CD4-positive, alpha-beta memory T cell (primary cell): ENCODE measurements around the gene MAD1L1. TPM values are rescaled to one million over a fixed set of nuclear protein-coding genes. Genes with fewer than 3 reads are reported as not detected.

Experiments used
- CTCF ChIA-PET: fragments of 350-600 bp; sonication (Branson Sonifier 250); formaldehyde crosslinking; loops from one replicate; lab custom pipeline; 2021; ENCODE audit warnings: inconsistent platforms; ENCODE audit not compliant: partially characterized antibody; lab: Charles Lee
- POLR2A ChIA-PET: fragments of 350-600 bp; sonication (Branson Sonifier 250); formaldehyde crosslinking; loops from one replicate; lab custom pipeline; 2021; ENCODE audit not compliant: partially characterized antibody; lab: Charles Lee
- DNase-seq, 5 donors: peaks; one replicate each; pipeline versions ENCODE4 v3.0.0 to v3.0.0-alpha.2; 2020 to 2022; ENCODE audit warnings: mixed read lengths in 1 of 5
- H3K27ac ChIP-seq: one replicate; pipeline ENCODE4 v1.7.0; 2013; ENCODE audit warnings: low read depth, low read length
- H3K27me3 ChIP-seq: 2 replicates; pipeline ENCODE4 v1.7.0; 2013; ENCODE audit warnings: mild to moderate bottlenecking, low read length, moderate library complexity; ENCODE audit not compliant: insufficient read depth
- H3K36me3 ChIP-seq: 2 replicates; pipeline ENCODE4 v1.7.0; 2013; ENCODE audit warnings: mild to moderate bottlenecking, low read length, moderate library complexity; ENCODE audit not compliant: insufficient read depth
- H3K4me1 ChIP-seq: 2 replicates; pipeline ENCODE4 v1.7.0; 2013; ENCODE audit warnings: mild to moderate bottlenecking, low read length, moderate library complexity; ENCODE audit not compliant: insufficient read depth
- H3K4me3 ChIP-seq, 2 donors: one replicate each; pipeline ENCODE4 v1.7.0; 2013; ENCODE audit warnings: low read length in 2 of 2, mild to moderate bottlenecking in 1 of 2
- H3K9me3 ChIP-seq, 2 donors: one replicate each; pipeline ENCODE4 v1.7.0; 2013; ENCODE audit warnings: low read length in 2 of 2, control low read depth in 1 of 2; ENCODE audit not compliant: control insufficient read depth in 1 of 2
- H3K27ac Mint-ChIP-seq, 7 donors: one replicate each; pipeline ENCODE4 v1.8.0; 2020 to 2021; ENCODE audit warnings: mixed read lengths in 7 of 7, mild to moderate bottlenecking in 6 of 7, inconsistent platforms in 3 of 7, moderate library complexity in 3 of 7
- H3K27me3 Mint-ChIP-seq, 2 donors: one replicate each; pipeline ENCODE4 v1.8.0; 2020 to 2021; ENCODE audit warnings: mixed read lengths in 2 of 2
- H3K36me3 Mint-ChIP-seq, 2 donors: one replicate each; pipeline ENCODE4 v1.8.0; 2020 to 2021; ENCODE audit warnings: mixed read lengths in 2 of 2, inconsistent platforms in 1 of 2, mild to moderate bottlenecking in 1 of 2
- H3K4me1 Mint-ChIP-seq, 4 donors: one replicate each; pipeline ENCODE4 v1.8.0; 2020 to 2021; ENCODE audit warnings: mixed read lengths in 4 of 4, mild to moderate bottlenecking in 1 of 4
- H3K4me3 Mint-ChIP-seq, 8 donors: one replicate each; pipeline ENCODE4 v1.8.0; 2020 to 2021; ENCODE audit warnings: mixed read lengths in 8 of 8, mild to moderate bottlenecking in 7 of 8, moderate library complexity in 6 of 8, inconsistent platforms in 3 of 8
- H3K9me3 Mint-ChIP-seq, 8 donors: one replicate each; pipeline ENCODE4 v1.8.0; 2020 to 2021; ENCODE audit warnings: mixed read lengths in 8 of 8, mild to moderate bottlenecking in 5 of 8, inconsistent platforms in 3 of 8, moderate library complexity in 1 of 8
- intact Hi-C: fragments of 100-400 bp; cut with micrococcal nuclease; formaldehyde crosslinking; loops from one replicate; pipeline ENCODE4 v1.15.1; 2023
- polyA plus RNA-seq, 2 donors: library from polyadenylated mRNA; unstranded; fragments of 300-500 nt; fragmentation: Illumina TruSeq; gene quantifications; one replicate each; pipeline ENCODE4 v1.2.3, GENCODE V29; 2021
- total RNA-seq, 2 experiments: library from RNA; stranded (reverse); gene quantifications; one replicate each; pipeline ENCODE4 v1.2.3, GENCODE V29; 2021

The MAD1L1 gene
- total and polyA plus RNA-seq, 4 experiments from 2014 or later = 89.9 to 132 (median 110) TPM

- CTCF ChIA-PET = interaction anchor here (1.4 kb wide), 1 partner anchor 14 kb away, joined by 3 read pairs; no protein-coding TSS in a partner anchor
- Histone ChIP-seq H3K4me1 (peaks cover 13% of the 10 kb centered on the region), H3K4me3 (no peak overlapping the region), H3K27me3 (no peaks in the 10 kb centered on the region), H3K9me3 (no peaks in the 10 kb centered on the region), H3K27ac (no peak overlapping the region), H3K36me3 (peaks cover 4% of the 10 kb centered on the region)
- H3K9me3 Mint-ChIP-seq = no peaks in the 10 kb centered on the region
- H3K27ac Mint-ChIP-seq = no peak overlapping the region
- DNase-seq = no peak
- no peak overlapping the region for H3K4me3 Mint-ChIP-seq
- intact Hi-C loops = no loop called here
- no peaks in the 10 kb centered on the region for H3K27me3 Mint-ChIP-seq
- peaks cover 3 to 11% of the 10 kb centered on the region in 2 donors for H3K36me3 Mint-ChIP-seq
- peaks cover 10 to 27% (median 13%) of the 10 kb centered on the region in 4 donors for H3K4me1 Mint-ChIP-seq
- POLR2A ChIA-PET = no interaction called here
Observed at GRCh38 chr7:1913466-1914282, 319.1 kb downstream of the MAD1L1 start.

- Histone ChIP-seq H3K27ac (no peak overlapping the region), H3K36me3 (peaks cover 4% of the 10 kb centered on the region), H3K9me3 (no peaks in the 10 kb centered on the region), H3K4me3 (no peak overlapping the region), H3K4me1 (peaks cover 5% of the 10 kb centered on the region), H3K27me3 (no peaks in the 10 kb centered on the region)
- H3K4me3 Mint-ChIP-seq = no peak overlapping the region
- no peak for DNase-seq
- no peaks in the 10 kb centered on the region for H3K27me3 Mint-ChIP-seq
- ChIA-PET POLR2A (interaction anchor here (0.6 kb wide), 1 partner anchor 740 kb away, joined by 3 read pairs; no protein-coding TSS in a partner anchor), CTCF (no interaction called here)
- peak overlapping the region in 1 of 7 donors; percentile 22 for H3K27ac Mint-ChIP-seq
- peaks cover 10 to 27% (median 13%) of the 10 kb centered on the region in 4 donors for H3K4me1 Mint-ChIP-seq
- peaks cover 3 to 13% of the 10 kb centered on the region in 2 donors for H3K36me3 Mint-ChIP-seq
- H3K9me3 Mint-ChIP-seq = no peaks in the 10 kb centered on the region
- intact Hi-C loops = no loop called here
Observed at GRCh38 chr7:1912593-1913465, 319.9 kb downstream of the MAD1L1 start.

GRCh38 chr7:1911571-1911970, 321.2 kb downstream of the MAD1L1 start:
- H3K4me1 Mint-ChIP-seq = peaks cover 7 to 20% (median 11%) of the 10 kb centered on the region in 4 donors
- Histone ChIP-seq H3K4me1 (no peaks in the 10 kb centered on the region), H3K9me3 (no peaks in the 10 kb centered on the region), H3K27ac (no peak overlapping the region), H3K4me3 (no peak overlapping the region), H3K36me3 (peaks cover 4% of the 10 kb centered on the region), H3K27me3 (no peaks in the 10 kb centered on the region)
- POLR2A ChIA-PET = no interaction called here
- CTCF ChIA-PET = no interaction called here
- H3K27me3 Mint-ChIP-seq = no peaks in the 10 kb centered on the region
- H3K9me3 Mint-ChIP-seq = no peaks in the 10 kb centered on the region
- peak overlapping the region in 3 of 7 donors; percentile 52 to 81 (median 78) for H3K27ac Mint-ChIP-seq
- H3K4me3 Mint-ChIP-seq = no peak overlapping the region
- DNase-seq = no peak
- intact Hi-C loops = no loop called here
- peaks cover 3 to 17% of the 10 kb centered on the region in 2 donors for H3K36me3 Mint-ChIP-seq

GRCh38 chr7:1910827-1911226, 321.9 kb downstream of the MAD1L1 start:
- Histone ChIP-seq H3K4me1 (no peaks in the 10 kb centered on the region), H3K27me3 (no peaks in the 10 kb centered on the region), H3K9me3 (no peaks in the 10 kb centered on the region), H3K36me3 (peaks cover 3% of the 10 kb centered on the region), H3K27ac (no peak overlapping the region), H3K4me3 (no peak overlapping the region)
- Mint-ChIP-seq H3K27ac (peak overlapping the region in 3 of 7 donors; percentile 52 to 81 (median 78)), H3K4me3 (no peak overlapping the region), H3K27me3 (no peaks in the 10 kb centered on the region), H3K4me1 (peaks cover 3 to 12% (median 9%) of the 10 kb centered on the region in 4 donors), H3K9me3 (no peaks in the 10 kb centered on the region), H3K36me3 (peaks cover 3 to 17% of the 10 kb centered on the region in 2 donors)
- DNase-seq = no peak
- intact Hi-C loops = no loop called here
- ChIA-PET POLR2A (no interaction called here), CTCF (no interaction called here)

- H3K4me3 Mint-ChIP-seq = no peak overlapping the region
- no peak for DNase-seq
- no peaks in the 10 kb centered on the region for H3K9me3 Mint-ChIP-seq
- H3K27ac ChIP-seq = no peak overlapping the region
- no peak overlapping the region for H3K4me3 ChIP-seq
- peaks cover 3 to 17% of the 10 kb centered on the region in 2 donors for H3K36me3 Mint-ChIP-seq
- H3K27ac Mint-ChIP-seq = peak overlapping the region in 1 of 7 donors; percentile 2
- CTCF ChIA-PET = no interaction called here
- no peaks in the 10 kb centered on the region for H3K9me3 ChIP-seq
- no peaks in the 10 kb centered on the region for H3K27me3 Mint-ChIP-seq
- no peaks in the 10 kb centered on the region for H3K4me1 ChIP-seq
- POLR2A ChIA-PET = no interaction called here
- H3K27me3 ChIP-seq = no peaks in the 10 kb centered on the region
- H3K36me3 ChIP-seq = no peaks in the 10 kb centered on the region
- H3K4me1 Mint-ChIP-seq = peaks cover 3 to 12% (median 9%) of the 10 kb centered on the region in 4 donors
- intact Hi-C loops = no loop called here
Observed at GRCh38 chr7:1910081-1910685, 322.6 kb downstream of the MAD1L1 start.

GRCh38 chr7:1909476-1909875, 323.3 kb downstream of the MAD1L1 start:
- peaks cover 3 to 12% (median 9%) of the 10 kb centered on the region in 4 donors for H3K4me1 Mint-ChIP-seq

More at GRCh38 chr7:1909476-1909875, 323.3 kb downstream of the MAD1L1 start:
- Histone ChIP-seq H3K4me1 (no peaks in the 10 kb centered on the region), H3K27ac (no peak overlapping the region), H3K4me3 (no peak overlapping the region), H3K36me3 (no peaks in the 10 kb centered on the region), H3K27me3 (no peaks in the 10 kb centered on the region), H3K9me3 (no peaks in the 10 kb centered on the region)
- Mint-ChIP-seq H3K27ac (no peak overlapping the region), H3K9me3 (no peaks in the 10 kb centered on the region), H3K27me3 (no peaks in the 10 kb centered on the region), H3K4me3 (no peak overlapping the region), H3K36me3 (peaks cover 3 to 17% of the 10 kb centered on the region in 2 donors)
- POLR2A ChIA-PET = no interaction called here
- CTCF ChIA-PET = no interaction called here
- intact Hi-C loops = no loop called here
- DNase-seq = no peak
